NCI-H2227 (cell line): ENCODE measurements around the gene CCR1.
"Not testable (repeated sequence)": the region's sequence is repeated elsewhere in the genome, so short reads cannot be mapped to it uniquely, and the experiment has no call there.

Experiments used
- DNase-seq: peaks from one replicate; lab custom pipeline; 2025; ENCODE audit not compliant: unreplicated experiment; lab: John Stamatoyannopoulos, UW

Gene CCR1

GRCh38 chr3:46183330-46183729 lies 24.8 kb downstream of the CCR1 start:
- no peak for DNase-seq

GRCh38 chr3:46168583-46169345 lies 39.3 kb downstream of the CCR1 start:
- DNase-seq: no peak

- DNase-seq: no peak
These were observed 44.5 kb downstream of the CCR1 start for GRCh38 chr3:46163556-46164041.

GRCh38 chr3:46162975-46163555 lies 45.0 kb downstream of the CCR1 start:
- no peak for DNase-seq

GRCh38 chr3:46157685-46158084 lies 50.4 kb downstream of the CCR1 start:
- not testable (repeated sequence) for DNase-seq

- DNase-seq: no peak
These were observed 53.8 kb downstream of the CCR1 start for GRCh38 chr3:46154311-46154710.
